GM12892 (cell line): ENCODE results near the gene PCDHAC1.

Experiments
- POLR2A ChIP-seq: IDR thresholded peaks from 2 replicates; pipeline ENCODE4 v1.6.1; 2011; ENCODE audit warnings: low read depth, low read length, control low read depth
- POLR2AphosphoS5 ChIP-seq: IDR thresholded peaks from 2 replicates; pipeline ENCODE4 v1.6.1; 2011; ENCODE audit warnings: low read depth, low read length, control low read depth

DNA sequence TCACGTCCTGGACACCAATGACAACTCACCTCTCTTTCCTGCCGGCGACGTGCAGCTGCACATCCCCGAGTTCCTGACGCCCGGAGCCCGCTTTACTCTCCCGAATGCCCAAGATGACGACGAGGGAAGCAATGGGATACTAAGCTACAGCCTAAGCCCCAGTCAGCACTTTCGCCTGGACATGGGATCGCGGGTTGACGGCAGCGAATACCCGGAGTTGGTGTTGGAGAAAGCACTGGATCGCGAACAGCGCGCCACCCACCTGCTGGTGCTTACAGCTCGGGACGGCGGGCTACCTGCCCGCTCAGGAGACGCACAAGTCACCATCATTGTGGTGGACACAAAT is 1.1 kb downstream of the PCDHAC1 start:
- no peak for TF ChIP-seq POLR2AphosphoS5
- no peak for TF ChIP-seq POLR2A
